Smooth muscle cell (in vitro differentiated cells): ENCODE data around the gene DIP2C. TPM values are rescaled to one million over a fixed set of nuclear protein-coding genes. Genes with fewer than 3 reads are reported as not detected.

Experiments
- DNase-seq: peaks from one replicate; lab custom pipeline; 2025; ENCODE audit not compliant: unreplicated experiment; lab: John Stamatoyannopoulos, UW
- H2AFZ ChIP-seq: fragments of 200-600 bp; sonication (generic); 2 replicates; pipeline ENCODE4 v1.6.0; 2016; ENCODE audit warnings: antibody characterized with exemption, low read depth, mild to moderate bottlenecking
- H3F3A ChIP-seq: fragments of 200-600 bp; sonication (generic); 2 replicates; pipeline ENCODE4 v1.6.0; 2017; ENCODE audit warnings: antibody characterized with exemption, low read depth
- H3K27ac ChIP-seq: fragments of 200-600 bp; sonication (generic); 2 replicates; pipeline ENCODE4 v1.5.1; 2016; ENCODE audit warnings: low read depth, mild to moderate bottlenecking
- H3K27me3 ChIP-seq: fragments of 200-600 bp; sonication (generic); 2 replicates; pipeline ENCODE4 v1.6.1; 2016; ENCODE audit warnings: low read depth, mild to moderate bottlenecking
- H3K36me3 ChIP-seq: fragments of 200-600 bp; sonication (generic); 2 replicates; pipeline ENCODE4 v1.5.1; 2016; ENCODE audit warnings: low read depth
- H3K4me1 ChIP-seq: fragments of 200-600 bp; sonication (generic); 2 replicates; pipeline ENCODE4 v1.5.1; 2016; ENCODE audit warnings: low read depth
- H3K4me2 ChIP-seq: fragments of 200-600 bp; sonication (generic); 2 replicates; pipeline ENCODE4 v1.6.0; 2016; ENCODE audit warnings: mild to moderate bottlenecking
- H3K4me3 ChIP-seq: fragments of 200-600 bp; sonication (generic); 2 replicates; pipeline ENCODE4 v1.5.1; 2016; ENCODE audit warnings: mild to moderate bottlenecking
- H3K79me2 ChIP-seq: fragments of 200-600 bp; sonication (generic); 2 replicates; pipeline ENCODE4 v1.6.0; 2016; ENCODE audit warnings: low read depth, mild to moderate bottlenecking
- H3K9ac ChIP-seq: fragments of 200-600 bp; sonication (generic); 2 replicates; pipeline ENCODE4 v1.6.0; 2016; ENCODE audit warnings: low read depth
- H3K9me3 ChIP-seq: fragments of 200-600 bp; sonication (generic); replicated peaks from 2 replicates; pipeline ENCODE4 v1.5.1; 2016; ENCODE audit warnings: low read depth
- H4K20me1 ChIP-seq: fragments of 200-600 bp; sonication (generic); 2 replicates; pipeline ENCODE4 v1.6.0; 2016; ENCODE audit warnings: low read depth
- CTCF ChIP-seq: fragments of 200-600 bp; sonication (generic); IDR thresholded peaks from 2 replicates; pipeline ENCODE4 v1.5.1; 2017; ENCODE audit warnings: borderline replicate concordance, mild to moderate bottlenecking, antibody characterized with exemption; ENCODE audit not compliant: insufficient read depth, poor library complexity, severe bottlenecking
- WGBS: methylation state at CpG from one replicate; pipeline ENCODE4 v1.1.7; 2016; ENCODE audit warnings: low lambda C conversion rate; 5-methylcytosine and 5-hydroxymethylcytosine counted together
- polyA plus RNA-seq: library from polyadenylated mRNA; unstranded; fragments of >200 nt; fragmentation: Nextera tagmentation; extraction: Ambion mirVana; gene quantifications from 2 replicates; pipeline ENCODE4 v1.2.1, GENCODE V29; 2016
- total RNA-seq: library from RNA; depleted of rRNA; stranded (reverse); fragments of >200 nt; gene quantifications from 2 replicates; pipeline ENCODE4 v1.2.3, GENCODE V29; 2014

Gene DIP2C
- total RNA-seq: 14.1 and 15.3 TPM in 2 replicates
- 14.5 and 14.9 TPM in 2 replicates for polyA plus RNA-seq

- DNase-seq: peak; percentile 46
- WGBS: 2% methylated on average over 41 of the region's 137 CpGs
- H3K4me1 ChIP-seq: peaks cover 18% of the 10 kb centered on the region
- peak within 1 kb of the TSS; percentile 81 for H3K4me3 ChIP-seq
- H3F3A ChIP-seq: no peaks in the 10 kb centered on the region
- H3K27ac ChIP-seq: peak within 1 kb of the TSS; percentile 72
- peak within 1 kb of the TSS; percentile 84 for H3K9ac ChIP-seq
- peaks cover 39% of the 10 kb centered on the region for H4K20me1 ChIP-seq
- no peaks in the 10 kb centered on the region for H3K27me3 ChIP-seq
- H2AFZ ChIP-seq: peak within 1 kb of the TSS; percentile 87
- no peaks in the 10 kb centered on the region for H3K36me3 ChIP-seq
- peak within 1 kb of the TSS; percentile 95 for H3K4me2 ChIP-seq
- peaks cover 42% of the 10 kb centered on the region for H3K79me2 ChIP-seq
- no peaks in the 10 kb centered on the region for H3K9me3 ChIP-seq
- TF ChIP-seq CTCF: no peak
Observed at GRCh38 chr10:689452-690371, at the start of gene DIP2C. DIP2C (minus strand) TSS chr10:689668; CDS start chr10:689578, 90 bp downstream.

GRCh38 chr10:734481-734880, 45.0 kb upstream of the DIP2C start:
- peaks cover 10% of the 10 kb centered on the region for H3K27me3 ChIP-seq
- H3K9me3 ChIP-seq: no peaks in the 10 kb centered on the region
- no peak for TF ChIP-seq CTCF
- no peak for DNase-seq
- WGBS: 87% methylated on average over 3 of the region's 3 CpGs
- H3K79me2 ChIP-seq: no peaks in the 10 kb centered on the region
- no peak overlapping the region for H3K9ac ChIP-seq
- no peaks in the 10 kb centered on the region for H3K36me3 ChIP-seq
- H2AFZ ChIP-seq: no peak overlapping the region
- no peak overlapping the region for H3K4me2 ChIP-seq
- H3K4me1 ChIP-seq: no peaks in the 10 kb centered on the region
- no peak overlapping the region for H3K4me3 ChIP-seq
- no peaks in the 10 kb centered on the region for H4K20me1 ChIP-seq
- no peak overlapping the region for H3K27ac ChIP-seq
- no peaks in the 10 kb centered on the region for H3F3A ChIP-seq

GRCh38 chr10:733086-733485, 43.6 kb upstream of the DIP2C start:
- no peaks in the 10 kb centered on the region for H3K36me3 ChIP-seq
- no peak overlapping the region for H3K4me2 ChIP-seq
- WGBS: 81% methylated on average over 8 of the region's 9 CpGs
- no peaks in the 10 kb centered on the region for H3K79me2 ChIP-seq
- no peak overlapping the region for H3K4me3 ChIP-seq
- no peak for TF ChIP-seq CTCF
- H3K27me3 ChIP-seq: peaks cover 10% of the 10 kb centered on the region
- H4K20me1 ChIP-seq: no peaks in the 10 kb centered on the region
- no peak for DNase-seq
- no peaks in the 10 kb centered on the region for H3K9me3 ChIP-seq
- no peak overlapping the region for H3K27ac ChIP-seq
- no peaks in the 10 kb centered on the region for H3K4me1 ChIP-seq
- no peak overlapping the region for H2AFZ ChIP-seq
- H3F3A ChIP-seq: no peaks in the 10 kb centered on the region
- H3K9ac ChIP-seq: no peak overlapping the region
